Adrenal gland (tissue), 12 donors: ENCODE results near the gene SCRN3. TPM values are rescaled to one million over a fixed set of nuclear protein-coding genes. Genes with fewer than 3 reads are reported as not detected.
"Not testable (repeated sequence)": the region's sequence is repeated elsewhere in the genome, so short reads cannot be mapped to it uniquely, and the experiment has no call there.

Source experiments
- DNase-seq, 7 donors: peaks; one replicate each; pipeline ENCODE4 v3.0.0-alpha.2; 2019 to 2020
- H3K27ac ChIP-seq, 5 donors: fragments of 200-600 bp; sonication (generic) in 4 of 5; 1 replicate in 3 of 5; 2 replicates in 2 of 5; pipeline versions ENCODE4 v1.5.1 to v1.8.0; 2016 to 2020; ENCODE audit warnings: mild to moderate bottlenecking in 1 of 5
- H3K27me3 ChIP-seq: fragments of 200-600 bp; 2 replicates; pipeline ENCODE4 v1.8.0; 2021
- H3K36me3 ChIP-seq, 2 donors: fragments of 200-600 bp; replicated peaks in 1 of 2; 1 replicate in 1 of 2; 2 replicates in 1 of 2; pipeline versions ENCODE4 v1.5.1 to v1.8.0; 2018 to 2022
- H3K4me1 ChIP-seq, 2 donors: fragments of 200-600 bp; replicated peaks in 1 of 2; 1 replicate in 1 of 2; 2 replicates in 1 of 2; pipeline versions ENCODE4 v1.5.1 to v1.8.0; 2018 to 2021
- H3K4me3 ChIP-seq, 4 donors: fragments of 200-600 bp; sonication (generic) in 3 of 4; one replicate each; pipeline ENCODE4 v1.5.1; 2016 to 2018
- H3K9me3 ChIP-seq, 3 donors: fragments of 200-600 bp; sonication (generic) in 1 of 3; replicated peaks in 1 of 3; 1 replicate in 2 of 3; 2 replicates in 1 of 3; pipeline versions ENCODE4 v1.5.1 to v1.8.0; 2016 to 2021
- POLR2A ChIP-seq, 2 donors: fragments of 450-650 bp; IDR thresholded peaks; one replicate each; pipeline ENCODE4 v1.6.1; 2017; ENCODE audit warnings: antibody characterized with exemption in 2 of 2, mild to moderate bottlenecking in 2 of 2, moderate library complexity in 1 of 2
- WGBS, 4 donors: extraction: QIAGEN DNeasy Blood & Tissue Kit in 2 of 4; methylation state at CpG; one replicate each; pipeline versions ENCODE4 v1.1.5 to v1.1.7; 2013 to 2017; 5-methylcytosine and 5-hydroxymethylcytosine counted together
- intact Hi-C, 2 donors: fragments of 100-400 bp; cut with DNase I; formaldehyde crosslinking; loops; one replicate each; pipeline versions ENCODE4 v1.14.1 to v1.15.0; 2022 to 2023
- polyA plus RNA-seq, 3 donors: library from polyadenylated mRNA; stranded (reverse); fragments of 200-250 nt in 2 of 3; fragments of 350-450 nt in 1 of 3; fragmentation: Illumina TruSeq in 1 of 3; extraction: RNeasy Lipid Tissue Mini Kit (QIAGEN cat#74804) in 1 of 3; gene quantifications; one replicate each; pipeline ENCODE4 v1.2.3, GENCODE V29; 2013 to 2014
- total RNA-seq, 9 donors: library from RNA; depleted of rRNA in 4 of 9; stranded (reverse); fragments of >200 nt in 4 of 9; fragments of 120-200 nt in 1 of 9; fragmentation: NEBNext Ultra II Directional in 1 of 9; extraction: Animal tissue kit (Norgen Biotek cat#: 25700) in 1 of 9; gene quantifications; one replicate each; pipeline versions ENCODE4 v1.1.0 to v1.2.4, GENCODE V29; 2013 to 2023
- TF ChIP-seq, protein P1 (sequence below), 6 experiments: fragments of 450-650 bp in 4 of 6; fragments of 200-600 bp in 2 of 6; sonication (generic) in 1 of 6; IDR thresholded peaks; 1 replicate in 5 of 6; 2 replicates in 1 of 6; pipeline versions ENCODE4 v1.5.1 to v1.8.0; 2016 to 2021; ENCODE audit warnings: antibody characterized with exemption in 6 of 6, mild to moderate bottlenecking in 2 of 6, moderate library complexity in 1 of 6
- donor health status: healthy with polysubstance abuse.
- donor health status: Bipolar disorder and iron deficiency.
- donor health status: DM: yes; HTN: yes; CAD: no.
- donor health status: DM: no; HTN: no; CAD: no.
- donor health status: DM: no; HTN: no; CAD: no.
- donor health status: DM: yes; HTN: yes; CAD: no.

SCRN3 gene
- total and polyA plus RNA-seq, 12 donors, result 8.8 to 60.6 (median 29.8) TPM

DNA sequence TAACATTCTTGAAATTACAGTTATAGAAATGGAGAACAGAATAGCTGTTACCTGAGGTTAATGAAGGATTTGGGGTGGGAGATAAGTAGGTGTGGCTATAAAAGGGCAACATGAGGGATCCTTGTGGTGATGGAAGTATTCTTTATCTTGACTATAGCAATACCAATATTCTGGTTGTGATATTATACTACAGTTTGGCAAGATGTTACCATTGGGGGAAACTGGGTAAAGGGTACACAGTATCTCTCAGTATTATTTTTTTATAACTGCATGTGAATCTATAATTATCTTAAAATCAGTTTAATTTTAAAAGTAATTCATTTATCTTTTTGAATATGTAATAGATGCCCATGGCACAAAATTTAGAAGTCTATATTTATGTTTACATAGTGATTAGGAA is 8.1 kb downstream of the SCRN3 start:
- Histone ChIP-seq H3K4me3 (no peak overlapping the region), H3K9me3 (no peaks in the 10 kb centered on the region), H3K36me3 (no peaks in the 10 kb centered on the region), H3K27me3 (no peaks in the 10 kb centered on the region), H3K4me1 (peaks cover 0 to 2% of the 10 kb centered on the region in 2 donors), H3K27ac (no peak overlapping the region)
- DNase-seq, result no peak
- TF ChIP-seq, protein P1, sequence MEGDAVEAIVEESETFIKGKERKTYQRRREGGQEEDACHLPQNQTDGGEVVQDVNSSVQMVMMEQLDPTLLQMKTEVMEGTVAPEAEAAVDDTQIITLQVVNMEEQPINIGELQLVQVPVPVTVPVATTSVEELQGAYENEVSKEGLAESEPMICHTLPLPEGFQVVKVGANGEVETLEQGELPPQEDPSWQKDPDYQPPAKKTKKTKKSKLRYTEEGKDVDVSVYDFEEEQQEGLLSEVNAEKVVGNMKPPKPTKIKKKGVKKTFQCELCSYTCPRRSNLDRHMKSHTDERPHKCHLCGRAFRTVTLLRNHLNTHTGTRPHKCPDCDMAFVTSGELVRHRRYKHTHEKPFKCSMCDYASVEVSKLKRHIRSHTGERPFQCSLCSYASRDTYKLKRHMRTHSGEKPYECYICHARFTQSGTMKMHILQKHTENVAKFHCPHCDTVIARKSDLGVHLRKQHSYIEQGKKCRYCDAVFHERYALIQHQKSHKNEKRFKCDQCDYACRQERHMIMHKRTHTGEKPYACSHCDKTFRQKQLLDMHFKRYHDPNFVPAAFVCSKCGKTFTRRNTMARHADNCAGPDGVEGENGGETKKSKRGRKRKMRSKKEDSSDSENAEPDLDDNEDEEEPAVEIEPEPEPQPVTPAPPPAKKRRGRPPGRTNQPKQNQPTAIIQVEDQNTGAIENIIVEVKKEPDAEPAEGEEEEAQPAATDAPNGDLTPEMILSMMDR (IDR thresholded peaks at IDR 0.05), result no peak
- no peak for TF ChIP-seq POLR2A (IDR thresholded peaks at IDR 0.05)
- intact Hi-C loops, result no loop called here

DNA sequence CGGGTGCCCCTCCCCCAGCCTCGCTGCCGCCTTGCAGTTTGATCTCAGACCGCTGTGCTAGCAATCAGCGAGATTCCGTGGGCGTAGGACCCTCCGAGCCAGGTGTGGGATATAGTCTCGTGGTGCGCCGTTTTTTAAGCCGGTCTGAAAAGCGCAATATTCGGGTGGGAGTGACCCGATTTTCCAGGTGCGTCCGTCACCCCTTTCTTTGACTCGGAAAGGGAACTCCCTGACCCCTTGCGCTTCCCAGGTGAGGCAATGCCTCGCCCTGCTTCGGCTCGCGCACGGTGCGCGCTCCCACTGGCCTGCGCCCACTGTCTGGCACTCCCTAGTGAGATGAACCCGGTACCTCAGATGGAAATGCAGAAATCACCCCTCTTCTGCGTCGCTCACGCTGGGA is 14.5 kb downstream of the SCRN3 start:
- WGBS, 4 donors, result 72 to 98% (median 87%) methylated on average over 4 to 17 of the region's 31 CpGs; no CpG with 5 or more reads in 1 of the 4 donors
- H3K9me3 ChIP-seq, H3K27ac ChIP-seq, H3K36me3 ChIP-seq, intact Hi-C loops, H3K4me3 ChIP-seq, H3K4me1 ChIP-seq, H3K27me3 ChIP-seq, DNase-seq: not testable (repeated sequence)

DNA sequence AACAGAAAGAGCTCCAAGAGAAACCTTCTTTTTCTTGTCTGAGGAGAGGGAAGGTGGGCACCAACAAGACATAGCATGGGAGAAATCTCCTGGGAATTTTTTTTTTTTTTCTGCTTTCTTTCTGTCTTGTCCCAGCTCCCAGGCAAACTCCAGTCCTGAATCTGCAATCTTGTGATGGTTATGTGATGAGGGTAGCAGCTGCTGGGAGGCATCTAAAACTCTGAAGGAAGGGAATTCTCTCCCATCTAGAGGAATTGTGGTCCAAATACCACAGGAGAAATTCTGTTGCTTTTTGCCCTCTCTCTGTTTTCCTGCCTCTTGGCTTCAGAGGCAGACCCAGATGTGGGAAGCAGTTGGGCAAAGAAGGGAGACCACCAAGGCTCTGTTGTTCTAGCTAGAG is 16.7 kb downstream of the SCRN3 start:
- H3K36me3 ChIP-seq, result no peaks in the 10 kb centered on the region
- H3K9me3 ChIP-seq, result no peaks in the 10 kb centered on the region
- TF ChIP-seq, protein P1 (IDR thresholded peaks at IDR 0.05), result no peak

DNA sequence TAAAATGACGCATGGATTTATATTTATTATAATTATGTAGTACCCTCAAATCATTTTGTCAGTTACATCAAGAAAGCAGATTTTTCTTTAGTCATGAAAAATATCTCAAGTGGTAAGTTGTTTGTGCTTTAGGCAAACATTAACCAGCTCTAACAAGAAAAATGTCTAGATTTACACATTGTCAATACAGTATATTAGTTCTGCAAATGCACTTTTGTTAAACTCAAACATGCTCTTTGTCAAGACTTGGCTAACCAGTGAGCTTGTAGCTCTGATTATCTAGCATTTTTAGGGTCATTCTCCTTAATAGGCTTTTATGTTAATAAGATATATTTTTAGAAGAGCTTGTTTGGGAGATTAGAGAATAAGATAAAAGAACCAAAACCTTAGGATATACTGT is 32.7 kb downstream of the SCRN3 start:
- Histone ChIP-seq H3K36me3 (no peaks in the 10 kb centered on the region), H3K27me3 (no peaks in the 10 kb centered on the region), H3K4me1 (no peaks in the 10 kb centered on the region), H3K27ac (no peak overlapping the region), H3K4me3 (no peak overlapping the region), H3K9me3 (no peaks in the 10 kb centered on the region)
- 88 to 100% (median 96%) methylated on average over 1 of the region's 1 CpG for WGBS, 4 donors
- intact Hi-C loops, result no loop called here
- DNase-seq, result no peak
- no peak for TF ChIP-seq POLR2A (IDR thresholded peaks at IDR 0.05)
- TF ChIP-seq, protein P1 (IDR thresholded peaks at IDR 0.05), result no peak

More for the DNA sequence above, 16.7 kb downstream of the SCRN3 start:
- no peaks in the 10 kb centered on the region for H3K4me1 ChIP-seq
- DNase-seq, result no peak
- H3K4me3 ChIP-seq, result no peak overlapping the region
- intact Hi-C loops, result no loop called here
- no peaks in the 10 kb centered on the region for H3K27me3 ChIP-seq
- no peak overlapping the region for H3K27ac ChIP-seq

DNA sequence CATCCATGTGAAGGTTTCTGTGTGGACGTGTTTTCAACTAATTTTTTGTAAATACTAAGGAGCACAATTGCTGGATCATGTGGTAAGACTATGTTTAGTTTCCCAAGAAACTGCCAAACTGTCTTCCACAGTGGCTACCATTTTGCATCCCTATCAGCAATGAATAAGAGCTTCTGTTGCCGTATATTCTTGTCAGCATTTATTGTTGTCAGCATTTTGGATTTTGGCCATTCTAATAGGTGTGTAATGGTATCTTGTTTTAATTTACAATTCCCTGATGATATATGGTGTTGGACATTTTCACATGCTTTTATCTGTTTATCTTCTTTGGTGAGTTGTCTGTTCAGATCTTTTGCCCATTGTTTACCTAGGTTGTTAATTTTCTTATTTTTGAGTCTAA is 34.5 kb downstream of the SCRN3 start:
- WGBS, 4 donors, result 71 to 97% (median 93%) methylated on average over 2 of the region's 2 CpGs
- Histone ChIP-seq H3K36me3 (no peaks in the 10 kb centered on the region), H3K4me3 (no peak overlapping the region), H3K4me1 (no peaks in the 10 kb centered on the region), H3K9me3 (no peaks in the 10 kb centered on the region), H3K27ac (no peak overlapping the region), H3K27me3 (no peaks in the 10 kb centered on the region)
- no peak for DNase-seq
- TF ChIP-seq POLR2A (IDR thresholded peaks at IDR 0.05), result no peak
- TF ChIP-seq, protein P1 (IDR thresholded peaks at IDR 0.05), result no peak
- intact Hi-C loops, result no loop called here
